T-cell (primary cell): ENCODE data around the gene TMEM201. TPM values are rescaled to one million over a fixed set of nuclear protein-coding genes. Genes with fewer than 3 reads are reported as not detected.

Source experiments
- ATAC-seq, 4 experiments: fragments of 200-7000 bp in 3 of 4; fragments of 150-1000 bp in 1 of 4; cut with Tn5 transposase; replicated peaks in 1 of 4; 1 replicate in 3 of 4; 2 replicates in 1 of 4; pipeline ENCODE4 v1.10.0; 2021; ENCODE audit warnings: moderate library complexity in 3 of 4, mild to moderate bottlenecking in 2 of 4, moderate number of reproducible peaks in 1 of 4
- CTCF ChIA-PET, 2 donors: fragments of 300-600 bp; sonication (Branson Sonifier 250); formaldehyde crosslinking; loops; one replicate each; lab custom pipeline; 2022; ENCODE audit warnings: antibody characterized with exemption in 2 of 2; lab: Charles Lee
- POLR2A ChIA-PET, 2 donors: fragments of 300-600 bp; sonication (Branson Sonifier 250); formaldehyde crosslinking; loops; one replicate each; lab custom pipeline; 2022; ENCODE audit warnings: antibody characterized with exemption in 2 of 2; lab: Charles Lee
- DNase-seq, 35 experiments: peaks; one replicate each; pipeline versions ENCODE4 v3.0.0 to v3.0.0-alpha.2; 2013 to 2023
- H3K27ac ChIP-seq: one replicate; pipeline ENCODE4 v1.5.1; 2013; ENCODE audit warnings: low read length
- H3K27me3 ChIP-seq, 2 experiments: replicated peaks in 1 of 2; 1 replicate in 1 of 2; 2 replicates in 1 of 2; pipeline versions ENCODE4 v1.6.1 to v1.7.0; 2013; ENCODE audit warnings: low read length in 1 of 2, mixed read lengths in 1 of 2; ENCODE audit not compliant: control insufficient read depth in 2 of 2, insufficient read depth in 2 of 2; ENCODE audit errors: extremely low read depth in 1 of 2
- H3K36me3 ChIP-seq, 2 donors: 1 replicate in 1 of 2; 2 replicates in 1 of 2; pipeline versions ENCODE4 v1.6.1 to v1.7.0; 2013; ENCODE audit warnings: low read length in 1 of 2; ENCODE audit not compliant: control insufficient read depth in 2 of 2, insufficient read depth in 1 of 2; ENCODE audit errors: extremely low read depth in 1 of 2
- H3K4me1 ChIP-seq, 2 experiments: 1 replicate in 1 of 2; 2 replicates in 1 of 2; pipeline versions ENCODE4 v1.6.1 to v1.7.0; 2013; ENCODE audit warnings: low read length in 2 of 2, mixed read lengths in 1 of 2; ENCODE audit not compliant: insufficient read depth in 2 of 2, control insufficient read depth in 1 of 2; ENCODE audit errors: extremely low read depth in 1 of 2
- H3K4me3 ChIP-seq, 2 donors: 1 replicate in 1 of 2; 2 replicates in 1 of 2; pipeline versions ENCODE4 v1.5.1 to v1.7.0; 2013; ENCODE audit warnings: mild to moderate bottlenecking in 2 of 2, low read length in 1 of 2, moderate library complexity in 1 of 2; ENCODE audit not compliant: control insufficient read depth in 1 of 2; ENCODE audit errors: extremely low read depth in 1 of 2
- H3K9me3 ChIP-seq: 2 replicates; pipeline ENCODE4 v1.7.0; 2013
- H3K27ac Mint-ChIP-seq, 2 donors: one replicate each; pipeline ENCODE4 v1.8.0; 2020 to 2021; ENCODE audit warnings: mild to moderate bottlenecking in 2 of 2, mixed read lengths in 2 of 2
- H3K27me3 Mint-ChIP-seq, 2 donors: one replicate each; pipeline ENCODE4 v1.8.0; 2021 to 2022; ENCODE audit warnings: mixed read lengths in 2 of 2
- H3K36me3 Mint-ChIP-seq: one replicate; pipeline ENCODE4 v1.8.0; 2021; ENCODE audit warnings: mixed read lengths
- H3K4me1 Mint-ChIP-seq, 3 donors: one replicate each; pipeline ENCODE4 v1.8.0; 2020 to 2022; ENCODE audit warnings: mixed read lengths in 3 of 3, mild to moderate bottlenecking in 1 of 3
- H3K4me3 Mint-ChIP-seq, 3 donors: one replicate each; pipeline ENCODE4 v1.8.0; 2020 to 2022; ENCODE audit warnings: mild to moderate bottlenecking in 3 of 3, mixed read lengths in 3 of 3, moderate library complexity in 3 of 3
- H3K9me3 Mint-ChIP-seq, 3 donors: one replicate each; pipeline ENCODE4 v1.8.0; 2020 to 2022; ENCODE audit warnings: mixed read lengths in 3 of 3
- WGBS: methylation state at CpG from one replicate; pipeline ENCODE4 v1.1.5; 2013; ENCODE audit warnings: missing lambda C conversion rate; ENCODE audit not compliant: insufficient coverage; 5-methylcytosine and 5-hydroxymethylcytosine counted together
- total RNA-seq, 35 experiments: library from RNA in 6 of 35; stranded (reverse) in 6 of 35; fragments of 120-200 nt in 1 of 35; gene quantifications; one replicate each; pipeline versions ENCODE4 v1.2.1 to v1.2.4 and lab custom pipeline; 2013 to 2026

The TMEM201 gene
- total RNA-seq, 5 donors from 2014 or later (not counting 1 experiment from before 2014, with no cell fraction given): 11.4 to 14.6 (median 12.5) TPM

DNA sequence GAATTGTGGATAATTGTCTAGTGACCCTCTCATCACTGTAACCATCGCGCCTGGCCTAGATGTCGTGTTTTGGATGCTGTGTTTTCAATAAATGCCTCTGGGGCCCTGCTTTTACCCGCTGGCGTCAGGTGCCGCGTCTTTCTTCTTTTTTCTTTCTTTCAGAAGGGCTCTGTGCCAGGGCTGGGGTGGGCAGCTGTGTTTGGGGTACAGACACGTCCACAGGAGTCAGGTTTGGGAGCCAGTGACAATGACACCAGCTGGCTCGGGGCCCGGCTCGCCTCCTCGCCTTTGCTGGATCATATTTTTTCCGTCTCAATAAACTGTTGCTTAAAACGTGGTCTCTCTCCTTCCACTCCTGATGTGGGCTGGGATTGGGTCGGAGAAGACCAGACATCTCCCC lies 16.1 kb downstream of the TMEM201 start:
- H3K4me3 ChIP-seq: no peak overlapping the region
- Mint-ChIP-seq H3K27ac (no peak overlapping the region), H3K36me3 (peaks cover 12% of the 10 kb centered on the region), H3K4me1 (no peaks in the 10 kb centered on the region), H3K27me3 (no peaks in the 10 kb centered on the region), H3K9me3 (no peaks in the 10 kb centered on the region), H3K4me3 (no peak overlapping the region)
- DNase-seq (no peak), ATAC-seq (no peak)
- 95% methylated on average over 12 of the region's 15 CpGs for WGBS
- H3K27ac ChIP-seq: no peak overlapping the region
- H3K36me3 ChIP-seq: peaks cover 13 to 19% of the 10 kb centered on the region in 2 donors
- ChIA-PET CTCF (no interaction called here), POLR2A (no interaction called here)
- H3K4me1 ChIP-seq: no peaks in the 10 kb centered on the region
- no peaks in the 10 kb centered on the region for H3K27me3 ChIP-seq
- no peaks in the 10 kb centered on the region for H3K9me3 ChIP-seq

GRCh38 chr1:9605946-9606455 lies 17.3 kb downstream of the TMEM201 start:
- no peak for DNase-seq
- Mint-ChIP-seq H3K9me3 (no peaks in the 10 kb centered on the region), H3K27me3 (no peaks in the 10 kb centered on the region), H3K4me1 (no peaks in the 10 kb centered on the region), H3K36me3 (peaks cover 8% of the 10 kb centered on the region), H3K4me3 (no peak overlapping the region), H3K27ac (no peak overlapping the region)
- peaks cover 10 to 15% of the 10 kb centered on the region in 2 donors for H3K36me3 ChIP-seq
- no peaks in the 10 kb centered on the region for H3K9me3 ChIP-seq
- H3K27ac ChIP-seq: no peak overlapping the region
- CTCF ChIA-PET: no interaction called here
- ATAC-seq: no peak
- WGBS: 98% methylated on average over 12 of the region's 14 CpGs
- H3K4me1 ChIP-seq: no peaks in the 10 kb centered on the region
- POLR2A ChIA-PET: no interaction called here
- H3K27me3 ChIP-seq: no peaks in the 10 kb centered on the region
- H3K4me3 ChIP-seq: no peak overlapping the region

GRCh38 chr1:9606458-9606857 lies 17.7 kb downstream of the TMEM201 start:
- H3K27ac Mint-ChIP-seq: no peak overlapping the region
- no peak overlapping the region for H3K4me3 Mint-ChIP-seq
- Histone ChIP-seq H3K27me3 (no peaks in the 10 kb centered on the region), H3K9me3 (no peaks in the 10 kb centered on the region), H3K4me1 (no peaks in the 10 kb centered on the region), H3K36me3 (peaks cover 8 to 15% of the 10 kb centered on the region in 2 donors), H3K4me3 (no peak overlapping the region), H3K27ac (no peak overlapping the region)
- CTCF ChIA-PET: no interaction called here
- WGBS: 97% methylated on average over 16 of the region's 21 CpGs
- peaks cover 9% of the 10 kb centered on the region for H3K36me3 Mint-ChIP-seq
- ATAC-seq (no peak), DNase-seq (no peak)
- POLR2A ChIA-PET: no interaction called here
- H3K4me1 Mint-ChIP-seq: no peaks in the 10 kb centered on the region
- H3K27me3 Mint-ChIP-seq: no peaks in the 10 kb centered on the region
- no peaks in the 10 kb centered on the region for H3K9me3 Mint-ChIP-seq

DNA sequence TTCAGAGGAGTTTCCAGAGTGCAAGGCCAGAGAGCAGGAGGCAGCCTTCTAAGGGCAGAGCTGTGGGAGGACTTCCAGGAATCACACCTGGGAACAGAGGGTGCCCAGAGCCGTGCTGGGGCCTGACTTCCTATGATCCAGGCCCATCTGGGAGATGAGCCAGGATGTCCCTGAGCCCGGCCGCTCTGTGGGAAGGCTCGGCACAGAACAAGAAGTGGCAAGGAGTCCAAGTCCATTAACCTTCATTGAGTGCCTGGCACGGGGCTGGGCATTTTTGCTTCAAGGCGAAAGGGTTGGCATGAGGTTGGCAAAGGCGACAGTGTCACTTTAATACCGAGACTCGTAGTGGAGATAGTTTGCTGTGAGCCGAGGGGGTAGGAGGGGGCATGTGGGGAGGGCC lies 18.2 kb downstream of the TMEM201 start:
- H3K4me1 Mint-ChIP-seq: no peaks in the 10 kb centered on the region
- H3K4me1 ChIP-seq: no peaks in the 10 kb centered on the region
- H3K4me3 ChIP-seq: no peak overlapping the region
- 89% methylated on average over 8 of the region's 10 CpGs for WGBS
- no peak overlapping the region for H3K27ac Mint-ChIP-seq
- H3K36me3 ChIP-seq: peaks cover 8 to 11% of the 10 kb centered on the region in 2 donors
- no peak overlapping the region for H3K4me3 Mint-ChIP-seq
- ChIA-PET CTCF (no interaction called here), POLR2A (no interaction called here)
- H3K9me3 Mint-ChIP-seq: no peaks in the 10 kb centered on the region
- H3K27me3 ChIP-seq: no peaks in the 10 kb centered on the region
- no peak overlapping the region for H3K27ac ChIP-seq
- no peaks in the 10 kb centered on the region for H3K27me3 Mint-ChIP-seq
- DNase-seq: no peak
- no peak for ATAC-seq
- no peaks in the 10 kb centered on the region for H3K9me3 ChIP-seq
- H3K36me3 Mint-ChIP-seq: peaks cover 10% of the 10 kb centered on the region

DNA sequence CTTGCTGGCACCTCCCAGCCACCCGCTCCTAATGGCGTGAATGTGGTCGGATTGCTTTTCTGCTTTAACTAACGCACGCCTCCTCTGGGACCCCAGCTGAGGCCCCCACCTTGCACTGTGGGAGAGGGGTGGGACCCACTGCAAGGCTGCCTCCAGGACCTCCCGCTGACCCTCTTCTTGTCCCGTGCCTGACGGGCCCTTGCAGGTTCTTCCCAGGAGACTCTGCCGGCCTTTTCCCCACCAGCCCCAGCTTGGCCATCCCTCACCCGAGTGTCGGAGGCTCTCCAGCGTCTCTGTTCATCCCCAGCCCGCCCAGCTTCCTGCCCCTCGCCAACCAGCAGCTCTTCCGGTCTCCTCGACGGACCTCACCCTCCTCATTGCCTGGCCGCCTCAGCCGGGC lies 18.6 kb downstream of the TMEM201 start:
- H3K27ac Mint-ChIP-seq: no peak overlapping the region
- Histone ChIP-seq H3K4me3 (no peak overlapping the region), H3K4me1 (no peaks in the 10 kb centered on the region), H3K27me3 (no peaks in the 10 kb centered on the region), H3K9me3 (no peaks in the 10 kb centered on the region), H3K36me3 (peaks cover 8 to 11% of the 10 kb centered on the region in 2 donors), H3K27ac (no peak overlapping the region)
- ATAC-seq (no peak), DNase-seq (no peak)
- no peaks in the 10 kb centered on the region for H3K9me3 Mint-ChIP-seq
- 84% methylated on average over 12 of the region's 19 CpGs for WGBS
- POLR2A ChIA-PET: no interaction called here
- CTCF ChIA-PET: no interaction called here
- peaks cover 10% of the 10 kb centered on the region for H3K36me3 Mint-ChIP-seq
- no peaks in the 10 kb centered on the region for H3K27me3 Mint-ChIP-seq
- H3K4me3 Mint-ChIP-seq: no peak overlapping the region
- no peaks in the 10 kb centered on the region for H3K4me1 Mint-ChIP-seq

GRCh38 chr1:9609998-9610397 lies 21.3 kb downstream of the TMEM201 start:
- POLR2A ChIA-PET: no interaction called here
- H3K4me3 ChIP-seq: no peak overlapping the region
- no peaks in the 10 kb centered on the region for H3K27me3 Mint-ChIP-seq
- H3K36me3 ChIP-seq: peaks cover 4 to 9% of the 10 kb centered on the region in 2 donors
- H3K9me3 Mint-ChIP-seq: no peaks in the 10 kb centered on the region
- CTCF ChIA-PET: no interaction called here
- no peaks in the 10 kb centered on the region for H3K4me1 ChIP-seq
- no peaks in the 10 kb centered on the region for H3K9me3 ChIP-seq
- H3K27me3 ChIP-seq: no peaks in the 10 kb centered on the region
- DNase-seq (no peak), ATAC-seq (no peak)
- H3K27ac Mint-ChIP-seq: no peak overlapping the region
- H3K4me1 Mint-ChIP-seq: no peaks in the 10 kb centered on the region
- 90% methylated on average over 4 of the region's 5 CpGs for WGBS
- H3K36me3 Mint-ChIP-seq: peaks cover 5% of the 10 kb centered on the region
- no peak overlapping the region for H3K4me3 Mint-ChIP-seq
- H3K27ac ChIP-seq: no peak overlapping the region

DNA sequence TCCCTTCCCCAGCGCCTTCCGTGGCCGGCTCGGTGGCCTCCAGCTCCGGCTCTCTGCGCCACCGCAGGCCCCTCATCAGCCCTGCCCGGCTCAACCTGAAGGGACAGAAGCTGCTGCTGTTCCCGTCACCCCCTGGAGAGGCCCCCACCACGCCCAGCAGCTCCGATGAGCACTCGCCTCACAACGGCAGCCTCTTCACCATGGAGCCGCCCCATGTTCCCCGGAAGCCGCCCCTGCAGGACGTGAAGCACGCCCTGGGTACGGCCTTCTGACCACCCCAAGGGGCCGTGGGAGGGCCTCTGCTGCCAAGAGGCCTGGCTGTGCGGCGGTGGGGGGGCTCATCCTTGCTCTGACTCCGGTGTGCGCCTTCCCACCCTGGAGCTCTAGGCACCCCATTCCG lies 21.8 kb downstream of the TMEM201 start:
- no peaks in the 10 kb centered on the region for H3K9me3 Mint-ChIP-seq
- ATAC-seq: no peak
- Histone ChIP-seq H3K36me3 (peaks cover 4 to 9% of the 10 kb centered on the region in 2 donors), H3K4me1 (peaks cover 0 to 2% of the 10 kb centered on the region in 2 experiments), H3K27ac (no peak overlapping the region), H3K4me3 (no peak overlapping the region), H3K9me3 (no peaks in the 10 kb centered on the region), H3K27me3 (no peaks in the 10 kb centered on the region)
- WGBS: 94% methylated on average over 25 of the region's 25 CpGs
- no peak overlapping the region for H3K27ac Mint-ChIP-seq
- no peaks in the 10 kb centered on the region for H3K4me1 Mint-ChIP-seq
- ChIA-PET CTCF (no interaction called here), POLR2A (no interaction called here)
- no peaks in the 10 kb centered on the region for H3K27me3 Mint-ChIP-seq
- DNase-seq: no peak
- H3K36me3 Mint-ChIP-seq: peaks cover 5% of the 10 kb centered on the region
- no peak overlapping the region for H3K4me3 Mint-ChIP-seq
